Skeletal muscle satellite cell (primary cell): ENCODE measurements around the gene UAP1L1.

Source experiments
- H3K27me3 ChIP-seq: 2 replicates; pipeline ENCODE4 v1.7.0; 2013; ENCODE audit warnings: low read length; ENCODE audit not compliant: control insufficient read depth, insufficient read depth
- H3K36me3 ChIP-seq: 2 replicates; pipeline ENCODE4 v1.7.0; 2013; ENCODE audit warnings: mild to moderate bottlenecking, control low read depth, low read length; ENCODE audit not compliant: insufficient read depth
- H3K4me1 ChIP-seq: 2 replicates; pipeline ENCODE4 v1.7.0; 2013; ENCODE audit warnings: low read length; ENCODE audit not compliant: control insufficient read depth, insufficient read depth
- H3K4me2 ChIP-seq: 2 replicates; pipeline ENCODE4 v1.7.0; 2013; ENCODE audit warnings: mild to moderate bottlenecking, low read length
- H3K4me3 ChIP-seq: 2 replicates; pipeline ENCODE4 v1.7.0; 2013; ENCODE audit warnings: low read length
- H3K9ac ChIP-seq: 2 replicates; pipeline ENCODE4 v1.7.0; 2013; ENCODE audit warnings: mild to moderate bottlenecking, low read depth, low read length, moderate library complexity
- H3K9me3 ChIP-seq: replicated peaks from 2 replicates; pipeline ENCODE4 v1.7.0; 2013; ENCODE audit warnings: mild to moderate bottlenecking, control low read depth, low read length

UAP1L1 gene

DNA sequence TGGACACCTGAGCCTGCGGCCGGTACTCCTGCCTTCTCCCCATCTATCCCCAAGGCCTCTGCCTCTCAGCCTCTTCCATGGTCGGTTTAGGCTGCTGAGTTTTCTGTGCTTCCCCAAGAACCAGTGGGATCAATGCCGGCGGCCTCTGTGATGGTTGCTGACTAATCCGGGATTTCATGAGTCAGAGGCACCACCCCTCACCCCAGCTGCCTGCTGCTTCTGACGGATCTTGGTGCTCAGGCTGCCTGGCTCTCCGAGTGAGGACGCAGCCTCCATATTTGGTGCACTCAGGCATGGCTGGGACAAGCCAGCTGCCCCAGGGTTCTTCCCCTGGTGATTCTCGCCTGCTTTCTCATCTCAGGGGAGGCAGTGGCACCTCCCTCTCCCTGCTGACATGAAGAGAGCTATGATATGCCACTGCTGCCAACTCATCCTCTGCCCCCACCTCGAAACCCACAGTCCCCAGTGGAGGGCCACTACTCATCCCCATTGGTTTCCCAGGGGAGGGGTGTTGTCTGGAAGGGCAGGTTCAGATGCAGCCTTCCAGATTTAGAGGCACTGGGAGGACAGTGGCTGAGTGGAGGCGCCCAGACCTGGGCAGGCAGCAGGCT is 6.2 kb downstream of the UAP1L1 start:
- Histone ChIP-seq H3K9me3 (no peaks in the 10 kb centered on the region), H3K4me3 (peak overlapping the region; percentile 28), H3K4me2 (peak overlapping the region; percentile 60), H3K27me3 (no peaks in the 10 kb centered on the region), H3K9ac (peak overlapping the region; percentile 11), H3K36me3 (peaks cover 36% of the 10 kb centered on the region), H3K4me1 (peaks cover 50% of the 10 kb centered on the region)

DNA sequence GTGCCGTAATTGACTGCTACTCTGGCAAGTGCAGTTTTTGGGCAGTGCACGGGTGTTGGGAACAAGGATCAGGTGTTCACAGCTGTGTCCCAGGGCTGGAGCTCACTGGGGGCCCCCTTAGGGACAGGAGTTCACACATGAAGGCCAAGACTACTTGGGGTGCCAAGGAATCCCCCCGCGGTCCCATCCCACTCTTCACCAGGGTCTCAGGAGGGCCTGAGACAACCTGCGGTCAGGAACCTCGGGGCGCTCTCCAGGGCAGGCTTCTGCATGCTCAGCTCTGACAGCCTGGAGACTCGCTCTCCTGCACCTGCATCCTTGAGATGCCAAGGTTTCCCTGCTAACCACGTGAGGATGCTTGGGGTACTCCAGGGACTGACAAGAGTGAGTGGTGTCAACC is 7.2 kb downstream of the UAP1L1 start:
- Histone ChIP-seq H3K27me3 (no peaks in the 10 kb centered on the region), H3K9ac (no peak overlapping the region), H3K9me3 (no peaks in the 10 kb centered on the region), H3K4me2 (no peak overlapping the region), H3K4me1 (peaks cover 51% of the 10 kb centered on the region), H3K4me3 (no peak overlapping the region), H3K36me3 (peaks cover 34% of the 10 kb centered on the region)

DNA sequence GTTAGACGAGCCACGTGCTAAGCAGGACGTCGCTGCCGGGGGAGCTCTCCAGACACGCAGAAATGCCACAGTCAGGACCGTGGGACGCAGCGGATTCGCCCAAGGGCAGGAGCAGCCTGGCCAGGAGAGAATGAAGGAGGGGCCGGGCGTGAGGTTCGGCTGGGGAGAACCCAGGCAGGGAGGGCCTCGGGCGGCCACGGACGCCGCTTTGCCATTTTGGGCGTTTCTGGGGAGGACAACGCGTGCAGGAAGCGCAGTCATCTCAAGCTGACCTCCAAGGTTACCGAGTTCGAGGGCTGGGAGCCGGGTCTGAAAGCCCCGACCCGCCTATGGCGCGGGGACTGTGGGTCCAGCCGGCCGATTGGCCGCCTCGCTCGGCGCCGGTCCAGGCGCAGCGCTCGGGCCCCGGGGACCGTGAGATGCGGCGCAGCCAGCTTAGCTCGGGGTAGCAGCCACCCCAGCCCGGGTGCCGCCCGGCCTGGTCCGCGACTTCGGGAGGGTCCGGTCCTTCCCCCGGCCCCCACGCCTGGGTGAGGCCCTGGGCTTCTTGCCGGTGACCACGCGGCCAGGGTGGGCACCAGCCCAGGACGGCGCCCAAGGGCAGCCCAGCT is 8.7 kb downstream of the UAP1L1 start:
- Histone ChIP-seq H3K9ac (peak overlapping the region; percentile 92), H3K27me3 (no peaks in the 10 kb centered on the region), H3K4me1 (peaks cover 51% of the 10 kb centered on the region), H3K4me3 (peak overlapping the region; percentile 92), H3K36me3 (peaks cover 20% of the 10 kb centered on the region), H3K9me3 (no peaks in the 10 kb centered on the region), H3K4me2 (peak overlapping the region; percentile 92)

DNA sequence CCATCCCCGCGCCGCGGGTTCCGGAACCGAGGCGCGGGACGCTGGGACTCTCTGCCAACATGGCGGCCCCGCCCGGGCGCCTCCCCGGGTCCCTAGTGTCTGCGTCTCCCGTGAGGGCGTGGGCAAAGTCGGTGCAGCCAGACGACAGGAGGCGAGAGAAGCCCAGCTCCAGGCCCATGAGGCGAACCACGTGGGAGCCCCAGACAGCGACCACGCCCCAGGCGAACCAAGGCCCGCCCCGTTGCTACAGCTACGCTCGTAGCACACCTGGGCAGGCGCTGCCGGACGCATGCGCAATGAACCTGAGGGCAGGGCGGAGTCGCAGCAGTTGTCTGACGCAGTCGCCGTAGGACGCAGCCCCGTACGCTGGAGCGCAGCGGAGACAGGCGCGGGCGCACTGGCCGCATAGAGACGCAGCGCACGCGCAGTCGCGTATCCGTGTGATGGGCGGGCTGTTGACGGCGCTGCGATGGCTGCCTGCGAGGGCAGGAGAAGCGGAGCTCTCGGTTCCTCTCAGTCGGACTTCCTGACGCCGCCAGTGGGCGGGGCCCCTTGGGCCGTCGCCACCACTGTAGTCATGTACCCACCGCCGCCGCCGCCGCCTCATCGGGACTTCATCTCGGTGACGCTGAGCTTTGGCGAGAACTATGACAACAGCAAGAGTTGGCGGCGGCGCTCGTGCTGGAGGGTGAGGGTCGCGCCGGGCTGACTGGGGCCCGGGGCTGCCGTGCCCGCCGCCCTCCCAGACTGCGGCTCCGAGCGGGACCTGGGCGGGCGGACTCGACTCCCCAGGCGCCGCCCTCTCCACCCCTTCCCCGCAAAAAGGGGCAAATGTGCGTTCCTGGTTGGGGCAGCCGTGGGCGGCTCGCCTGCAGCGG is 9.5 kb downstream of the UAP1L1 start, which contains the start of gene MAN1B1:
MAN1B1 (plus strand) TSS at position 455 of the 878 bp plus-strand sequence; CDS start at position 470, 15 bp downstream.
- Histone ChIP-seq H3K36me3 (peaks cover 17% of the 10 kb centered on the region), H3K4me3 (peak within 1 kb of the TSS; percentile 92), H3K27me3 (no peaks in the 10 kb centered on the region), H3K4me2 (peak within 1 kb of the TSS; percentile 92), H3K9ac (peak within 1 kb of the TSS; percentile 92), H3K4me1 (peaks cover 51% of the 10 kb centered on the region), H3K9me3 (no peaks in the 10 kb centered on the region)

DNA sequence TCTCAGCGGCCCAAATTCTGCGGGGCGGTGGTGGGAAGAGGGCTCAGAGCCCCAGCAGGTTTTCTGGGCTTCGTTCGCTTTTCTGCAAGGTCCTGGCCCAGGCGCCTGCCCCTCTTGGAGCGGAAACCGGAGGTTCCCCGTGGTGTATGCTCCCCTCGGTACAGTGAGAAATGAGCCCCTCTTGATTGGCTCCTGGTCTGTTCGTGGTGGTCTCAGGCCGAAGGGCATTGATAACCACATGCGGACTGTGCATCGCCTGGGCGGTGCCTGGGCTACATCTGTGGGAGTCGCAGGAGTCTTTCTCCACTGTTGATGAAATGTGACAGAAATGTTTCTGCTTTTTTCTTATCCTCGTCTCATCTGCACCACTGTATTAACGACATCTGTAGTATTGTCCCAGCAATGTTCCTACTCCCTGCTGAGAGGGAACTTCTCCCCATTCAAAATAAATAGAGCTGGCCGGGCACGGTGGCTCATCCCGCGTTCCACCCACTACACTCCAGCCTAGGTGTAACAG is 10.2 kb downstream of the UAP1L1 start:
- Histone ChIP-seq H3K4me1 (peaks cover 48% of the 10 kb centered on the region), H3K4me3 (peak overlapping the region; percentile 92), H3K36me3 (peaks cover 14% of the 10 kb centered on the region), H3K4me2 (peak overlapping the region; percentile 92), H3K9ac (peak overlapping the region; percentile 92), H3K27me3 (no peaks in the 10 kb centered on the region), H3K9me3 (no peaks in the 10 kb centered on the region)

DNA sequence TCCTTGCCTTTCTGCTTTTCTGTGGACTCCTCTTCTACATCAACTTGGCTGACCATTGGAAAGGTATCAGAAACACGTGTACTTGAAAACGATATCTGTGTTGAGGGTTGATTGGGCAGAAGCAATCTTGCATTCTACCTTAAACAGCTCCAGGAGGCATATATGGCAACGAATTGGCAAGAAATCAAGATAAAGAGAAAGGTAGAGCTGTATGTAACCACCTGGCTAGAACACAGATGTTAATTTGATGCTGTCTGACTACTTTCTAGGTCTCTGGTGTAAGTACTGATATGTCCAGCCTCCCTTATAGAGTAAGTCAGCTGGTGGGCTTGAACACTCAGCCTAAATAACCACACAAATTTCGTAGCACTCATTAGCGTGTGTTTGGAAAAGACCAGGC is 10.8 kb downstream of the UAP1L1 start:
- Histone ChIP-seq H3K27me3 (no peaks in the 10 kb centered on the region), H3K4me1 (peaks cover 41% of the 10 kb centered on the region), H3K4me2 (peak overlapping the region; percentile 92), H3K9me3 (no peaks in the 10 kb centered on the region), H3K9ac (no peak overlapping the region), H3K36me3 (peaks cover 12% of the 10 kb centered on the region), H3K4me3 (no peak overlapping the region)

DNA sequence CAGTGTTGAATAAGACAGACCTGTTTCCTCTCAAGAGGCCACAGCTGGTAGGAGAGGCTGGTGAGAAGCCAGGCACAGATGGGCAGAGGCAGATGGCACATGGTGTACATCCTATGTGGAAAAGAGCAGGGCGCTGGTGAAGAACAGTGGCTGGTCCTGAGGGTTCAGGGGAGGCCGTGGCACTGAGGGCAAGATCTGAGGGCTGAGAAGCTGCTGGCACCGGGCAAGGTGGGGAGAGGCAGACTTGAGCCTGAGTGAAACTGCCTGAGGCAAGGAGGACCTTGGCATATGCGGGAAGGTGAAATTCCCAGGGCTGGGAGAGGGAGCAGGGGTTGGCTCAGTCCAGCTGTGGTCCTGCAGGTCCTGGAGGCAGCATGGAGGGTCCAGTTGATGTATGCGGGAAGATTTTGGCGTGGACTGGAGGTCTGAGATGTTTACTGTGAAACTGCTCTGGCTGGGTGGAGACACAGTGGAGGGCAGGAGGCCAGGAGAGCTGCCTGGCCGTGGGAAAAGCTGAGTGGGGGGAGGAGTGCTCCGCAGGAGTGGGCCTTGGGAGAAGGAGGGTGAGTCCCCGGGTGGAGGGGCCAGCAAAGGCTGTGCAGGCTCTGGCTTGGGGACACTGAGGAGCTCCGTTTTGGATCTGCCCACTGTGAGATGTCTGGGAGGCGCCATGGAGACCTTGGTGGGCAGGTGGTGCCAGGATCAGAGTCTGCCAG is 12.1 kb downstream of the UAP1L1 start:
- Histone ChIP-seq H3K4me1 (peaks cover 29% of the 10 kb centered on the region), H3K27me3 (no peaks in the 10 kb centered on the region), H3K4me2 (peak overlapping the region; percentile 13), H3K9ac (no peak overlapping the region), H3K36me3 (peaks cover 12% of the 10 kb centered on the region), H3K4me3 (no peak overlapping the region), H3K9me3 (no peaks in the 10 kb centered on the region)

DNA sequence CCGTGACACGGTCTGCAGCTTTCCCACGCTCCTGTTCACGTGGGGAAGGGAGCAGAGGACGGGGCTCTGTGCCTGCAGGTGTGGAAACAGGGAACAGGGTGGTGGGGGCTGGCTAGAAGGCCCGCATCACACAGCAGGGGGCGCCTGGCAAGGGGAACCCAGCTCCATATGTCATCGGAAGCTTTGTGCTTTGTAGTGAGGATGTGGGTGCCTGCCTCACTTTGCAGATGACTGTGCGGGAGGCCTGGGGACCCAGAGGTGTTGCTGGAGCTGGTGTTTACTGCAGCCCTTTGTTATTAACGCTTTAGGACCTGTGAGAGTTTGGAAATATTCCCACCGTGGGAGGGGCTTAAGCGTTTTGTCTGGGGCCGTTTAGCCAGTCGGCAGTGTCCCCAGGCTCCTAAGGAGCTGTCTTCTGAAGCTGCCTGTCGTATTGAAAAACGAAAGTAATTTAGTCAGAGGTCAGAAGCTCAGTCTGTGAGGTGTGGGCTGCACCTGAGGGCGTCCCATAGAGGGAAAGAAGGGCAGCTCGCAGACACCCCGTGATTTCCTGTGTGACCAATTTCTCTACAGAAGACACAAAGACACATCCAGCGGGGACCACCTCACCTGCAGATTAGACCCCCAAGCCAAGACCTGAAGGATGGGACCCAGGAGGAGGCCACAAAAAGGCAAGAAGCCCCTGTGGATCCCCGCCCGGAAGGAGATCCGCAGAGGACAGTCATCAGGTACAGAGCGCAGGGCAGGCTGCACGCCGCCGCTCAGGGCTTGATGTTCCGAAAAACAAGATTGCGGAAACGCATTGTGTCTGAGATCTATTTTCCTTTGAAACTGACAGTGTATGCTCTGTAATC is 18.6 kb downstream of the UAP1L1 start:
- Histone ChIP-seq H3K4me2 (no peak overlapping the region), H3K9me3 (no peaks in the 10 kb centered on the region), H3K27me3 (no peaks in the 10 kb centered on the region), H3K9ac (no peak overlapping the region), H3K36me3 (peaks cover 49% of the 10 kb centered on the region), H3K4me3 (no peak overlapping the region), H3K4me1 (no peaks in the 10 kb centered on the region)

DNA sequence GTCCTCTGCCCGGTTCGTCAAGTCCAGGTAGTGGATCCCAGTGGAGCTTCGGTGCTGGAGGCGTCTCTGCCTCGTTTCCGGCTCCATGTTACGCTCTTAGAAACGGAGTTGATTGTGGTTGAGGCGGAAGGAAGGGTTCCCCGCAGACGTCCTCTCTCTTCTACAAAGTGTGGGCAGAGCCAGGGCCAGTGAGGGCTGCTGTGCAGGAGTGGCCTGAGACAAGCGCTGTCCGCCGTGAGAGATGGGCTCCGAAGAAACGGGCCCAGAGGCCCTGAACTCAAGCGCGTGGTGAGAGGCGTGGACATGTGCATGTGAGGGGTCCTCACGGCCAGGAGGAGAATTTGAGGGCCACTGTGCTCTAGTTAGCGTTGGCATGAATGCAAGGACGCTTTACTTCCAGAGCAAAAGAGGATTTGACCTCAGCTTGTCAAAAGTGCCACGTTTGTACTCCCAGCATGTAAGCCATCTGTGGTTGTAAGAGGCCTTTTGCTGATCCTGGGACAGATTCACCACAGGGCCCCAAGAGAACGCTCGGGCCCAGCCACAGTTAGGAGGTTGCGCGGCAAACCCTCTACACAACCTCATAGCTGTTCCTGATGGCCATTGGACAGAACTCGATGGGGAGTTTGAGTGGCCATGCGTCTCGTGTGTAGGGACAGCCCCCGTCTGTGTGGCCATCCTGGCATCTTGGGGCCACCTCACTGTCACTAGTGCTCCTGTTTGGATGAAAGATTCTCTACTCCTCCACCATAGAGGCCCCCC is 19.6 kb downstream of the UAP1L1 start:
- Histone ChIP-seq H3K27me3 (no peaks in the 10 kb centered on the region), H3K9me3 (peaks cover under 1% of the 10 kb centered on the region), H3K4me2 (no peak overlapping the region), H3K4me3 (no peak overlapping the region), H3K36me3 (peaks cover 60% of the 10 kb centered on the region), H3K9ac (no peak overlapping the region), H3K4me1 (no peaks in the 10 kb centered on the region)
